HL-60 (cell line): ENCODE measurements around the gene CYP4A22.
"Not testable (repeated sequence)": the region's sequence is repeated elsewhere in the genome, so short reads cannot be mapped to it uniquely, and the experiment has no call there.

Experiments
- DNase-seq, 2 experiments: peaks; one replicate each; pipeline ENCODE4 v3.0.0-alpha.2; 2010 to 2020; ENCODE audit warnings: low read depth in 1 of 2, low spot score in 1 of 2
- H3K27ac ChIP-seq: fragments of 250-450 bp; sonication (Bioruptor Pico); replicated peaks from 2 replicates; pipeline ENCODE4 v1.5.1; 2020; ENCODE audit warnings: mild to moderate bottlenecking, moderate library complexity
- H3K27me3 ChIP-seq: fragments of 250-450 bp; sonication (Bioruptor Pico); 2 replicates; pipeline ENCODE4 v1.5.1; 2021; ENCODE audit warnings: mild to moderate bottlenecking, moderate library complexity; ENCODE audit not compliant: insufficient read depth, poor library complexity, severe bottlenecking
- H3K4me3 ChIP-seq: replicated peaks from 2 replicates; pipeline ENCODE4 v1.5.1; 2011; ENCODE audit warnings: mild to moderate bottlenecking, control low read depth, low read length; ENCODE audit not compliant: insufficient read depth
- GABPA ChIP-seq: IDR thresholded peaks from 2 replicates; pipeline ENCODE4 v1.6.1; 2012; ENCODE audit warnings: low read depth
- POLR2AphosphoS5 ChIP-seq: IDR thresholded peaks from 2 replicates; pipeline ENCODE4 v1.6.1; 2012; ENCODE audit warnings: low read depth
- SPI1 ChIP-seq: IDR thresholded peaks from 2 replicates; pipeline ENCODE4 v1.6.1; 2012; ENCODE audit warnings: low read depth, mild to moderate bottlenecking, borderline replicate concordance
- TF ChIP-seq, protein P1 (sequence below): IDR thresholded peaks from 2 replicates; pipeline ENCODE4 v1.6.1; 2012; ENCODE audit warnings: low read depth; ENCODE audit not compliant: insufficient replicate concordance
- TF ChIP-seq, protein P2 (sequence below): IDR thresholded peaks from one replicate; pipeline ENCODE4 v1.5.1; 2011; ENCODE audit warnings: low read length, control low read depth, inconsistent platforms; ENCODE audit not compliant: insufficient read depth

The CYP4A22 gene

GRCh38 chr1:47192458-47193384 is 55.5 kb downstream of the CYP4A22 start:
- peak; percentile 54 to 63 for DNase-seq
- TF ChIP-seq GABPA, result no peak
- TF ChIP-seq, protein P1, sequence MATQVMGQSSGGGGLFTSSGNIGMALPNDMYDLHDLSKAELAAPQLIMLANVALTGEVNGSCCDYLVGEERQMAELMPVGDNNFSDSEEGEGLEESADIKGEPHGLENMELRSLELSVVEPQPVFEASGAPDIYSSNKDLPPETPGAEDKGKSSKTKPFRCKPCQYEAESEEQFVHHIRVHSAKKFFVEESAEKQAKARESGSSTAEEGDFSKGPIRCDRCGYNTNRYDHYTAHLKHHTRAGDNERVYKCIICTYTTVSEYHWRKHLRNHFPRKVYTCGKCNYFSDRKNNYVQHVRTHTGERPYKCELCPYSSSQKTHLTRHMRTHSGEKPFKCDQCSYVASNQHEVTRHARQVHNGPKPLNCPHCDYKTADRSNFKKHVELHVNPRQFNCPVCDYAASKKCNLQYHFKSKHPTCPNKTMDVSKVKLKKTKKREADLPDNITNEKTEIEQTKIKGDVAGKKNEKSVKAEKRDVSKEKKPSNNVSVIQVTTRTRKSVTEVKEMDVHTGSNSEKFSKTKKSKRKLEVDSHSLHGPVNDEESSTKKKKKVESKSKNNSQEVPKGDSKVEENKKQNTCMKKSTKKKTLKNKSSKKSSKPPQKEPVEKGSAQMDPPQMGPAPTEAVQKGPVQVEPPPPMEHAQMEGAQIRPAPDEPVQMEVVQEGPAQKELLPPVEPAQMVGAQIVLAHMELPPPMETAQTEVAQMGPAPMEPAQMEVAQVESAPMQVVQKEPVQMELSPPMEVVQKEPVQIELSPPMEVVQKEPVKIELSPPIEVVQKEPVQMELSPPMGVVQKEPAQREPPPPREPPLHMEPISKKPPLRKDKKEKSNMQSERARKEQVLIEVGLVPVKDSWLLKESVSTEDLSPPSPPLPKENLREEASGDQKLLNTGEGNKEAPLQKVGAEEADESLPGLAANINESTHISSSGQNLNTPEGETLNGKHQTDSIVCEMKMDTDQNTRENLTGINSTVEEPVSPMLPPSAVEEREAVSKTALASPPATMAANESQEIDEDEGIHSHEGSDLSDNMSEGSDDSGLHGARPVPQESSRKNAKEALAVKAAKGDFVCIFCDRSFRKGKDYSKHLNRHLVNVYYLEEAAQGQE, result no peak
- TF ChIP-seq, protein P2, sequence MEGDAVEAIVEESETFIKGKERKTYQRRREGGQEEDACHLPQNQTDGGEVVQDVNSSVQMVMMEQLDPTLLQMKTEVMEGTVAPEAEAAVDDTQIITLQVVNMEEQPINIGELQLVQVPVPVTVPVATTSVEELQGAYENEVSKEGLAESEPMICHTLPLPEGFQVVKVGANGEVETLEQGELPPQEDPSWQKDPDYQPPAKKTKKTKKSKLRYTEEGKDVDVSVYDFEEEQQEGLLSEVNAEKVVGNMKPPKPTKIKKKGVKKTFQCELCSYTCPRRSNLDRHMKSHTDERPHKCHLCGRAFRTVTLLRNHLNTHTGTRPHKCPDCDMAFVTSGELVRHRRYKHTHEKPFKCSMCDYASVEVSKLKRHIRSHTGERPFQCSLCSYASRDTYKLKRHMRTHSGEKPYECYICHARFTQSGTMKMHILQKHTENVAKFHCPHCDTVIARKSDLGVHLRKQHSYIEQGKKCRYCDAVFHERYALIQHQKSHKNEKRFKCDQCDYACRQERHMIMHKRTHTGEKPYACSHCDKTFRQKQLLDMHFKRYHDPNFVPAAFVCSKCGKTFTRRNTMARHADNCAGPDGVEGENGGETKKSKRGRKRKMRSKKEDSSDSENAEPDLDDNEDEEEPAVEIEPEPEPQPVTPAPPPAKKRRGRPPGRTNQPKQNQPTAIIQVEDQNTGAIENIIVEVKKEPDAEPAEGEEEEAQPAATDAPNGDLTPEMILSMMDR, result peak; percentile 95
- Histone ChIP-seq H3K27me3 (no peaks in the 10 kb centered on the region), H3K4me3 (no peak overlapping the region), H3K27ac (no peak overlapping the region)

GRCh38 chr1:47193496-47193895 is 56.3 kb downstream of the CYP4A22 start:
- H3K27ac ChIP-seq, H3K27me3 ChIP-seq, DNase-seq, H3K4me3 ChIP-seq: not testable (repeated sequence)

GRCh38 chr1:47194311-47194710 is 57.1 kb downstream of the CYP4A22 start:
- H3K27me3 ChIP-seq, result no peaks in the 10 kb centered on the region
- no peak overlapping the region for H3K27ac ChIP-seq
- no peak overlapping the region for H3K4me3 ChIP-seq
- DNase-seq, result no peak
- TF ChIP-seq, protein P2, result no peak
- TF ChIP-seq GABPA (no peak), SPI1 (no peak), POLR2AphosphoS5 (no peak)
- TF ChIP-seq, protein P1, result no peak

GRCh38 chr1:47195981-47196380 is 58.7 kb downstream of the CYP4A22 start:
- not testable (repeated sequence) for H3K27ac ChIP-seq, H3K27me3 ChIP-seq, DNase-seq, H3K4me3 ChIP-seq

DNA sequence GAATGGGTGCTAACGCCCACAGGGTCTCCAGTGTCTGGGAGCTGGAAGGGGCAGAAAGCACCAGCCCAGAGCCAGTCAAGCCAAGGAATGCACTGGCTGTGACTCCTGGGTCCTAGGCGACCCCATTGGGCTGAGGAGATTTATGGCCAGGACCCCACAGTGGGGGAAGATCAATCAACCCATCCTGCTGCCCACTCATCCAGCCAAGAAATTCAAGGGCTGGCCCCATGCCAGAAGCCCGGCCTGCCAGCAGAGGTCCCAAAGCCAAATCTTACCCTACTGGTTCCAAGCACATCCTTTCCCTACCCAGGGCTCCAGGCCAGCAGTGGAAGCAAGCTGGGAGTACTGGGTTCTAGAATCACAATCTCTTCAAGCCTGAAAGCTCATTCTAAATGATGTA is 59.4 kb downstream of the CYP4A22 start:
- Histone ChIP-seq H3K27ac (no peak overlapping the region), H3K4me3 (no peak overlapping the region), H3K27me3 (peaks cover 11% of the 10 kb centered on the region)
- TF ChIP-seq, protein P1, result no peak
- TF ChIP-seq GABPA (no peak), POLR2AphosphoS5 (no peak), SPI1 (no peak)
- TF ChIP-seq, protein P2, result no peak
- no peak for DNase-seq
